Osteoblast (primary cell): Measurements from ENCODE around the gene REG1B. TPM values are rescaled to one million over a fixed set of nuclear protein-coding genes. Genes with fewer than 3 reads are reported as not detected.

Experiments used
- DNase-seq: peaks from one replicate; pipeline ENCODE4 v3.0.0; 2011; ENCODE audit warnings: low spot score, mixed read lengths; ENCODE audit not compliant: insufficient read length; ENCODE audit errors: missing footprints
- H2AFZ ChIP-seq: 2 replicates; pipeline ENCODE4 v1.6.0; 2011; ENCODE audit warnings: mild to moderate bottlenecking, low read length
- H3K27ac ChIP-seq: 2 replicates; pipeline ENCODE4 v1.5.1; 2011; ENCODE audit warnings: mild to moderate bottlenecking, low read depth, low read length, moderate library complexity
- H3K27me3 ChIP-seq: 2 replicates; pipeline ENCODE4 v1.6.0; 2012; ENCODE audit warnings: mild to moderate bottlenecking, control low read depth, inconsistent platforms, low read length, moderate library complexity; ENCODE audit not compliant: insufficient read depth
- H3K36me3 ChIP-seq: 2 replicates; pipeline ENCODE4 v1.5.1; 2011; ENCODE audit warnings: mild to moderate bottlenecking, low read length, control low read depth, moderate library complexity; ENCODE audit not compliant: insufficient read depth
- H3K4me1 ChIP-seq: 2 replicates; pipeline ENCODE4 v1.5.1; 2011; ENCODE audit warnings: mild to moderate bottlenecking, low read length, control low read depth, moderate library complexity; ENCODE audit not compliant: insufficient read depth
- H3K4me2 ChIP-seq: 2 replicates; pipeline ENCODE4 v1.6.0; 2011; ENCODE audit warnings: mild to moderate bottlenecking, low read length; ENCODE audit not compliant: insufficient read depth
- H3K4me3 ChIP-seq: fragments of 200-600 bp; sonication (generic); 3 replicates; pipeline ENCODE4 v1.5.1; 2012; ENCODE audit warnings: mild to moderate bottlenecking, low read length, inconsistent platforms; ENCODE audit not compliant: insufficient read depth
- H3K79me2 ChIP-seq: 2 replicates; pipeline ENCODE4 v1.6.0; 2012; ENCODE audit warnings: mild to moderate bottlenecking, low read length, control low read depth, inconsistent platforms; ENCODE audit not compliant: insufficient read depth
- H3K9me3 ChIP-seq: 2 replicates; pipeline ENCODE4 v1.5.1; 2011; ENCODE audit warnings: low read depth, low read length, control low read depth
- H4K20me1 ChIP-seq: 2 replicates; pipeline ENCODE4 v1.6.0; 2012; ENCODE audit warnings: mild to moderate bottlenecking, low read length, control low read depth; ENCODE audit not compliant: insufficient read depth
- total RNA-seq: library from RNA; depleted of rRNA; stranded (reverse); fragments of >200 nt; gene quantifications from 2 replicates; pipeline ENCODE4 v1.2.3, GENCODE V29; 2012
- TF ChIP-seq, protein P1 (sequence below): IDR thresholded peaks from 2 replicates; pipeline ENCODE4 v1.5.1; 2011; ENCODE audit warnings: mild to moderate bottlenecking, low read depth, low read length, moderate library complexity; ENCODE audit errors: extremely low read depth

Gene REG1B
- total RNA-seq, 1 donor = not detected

DNA sequence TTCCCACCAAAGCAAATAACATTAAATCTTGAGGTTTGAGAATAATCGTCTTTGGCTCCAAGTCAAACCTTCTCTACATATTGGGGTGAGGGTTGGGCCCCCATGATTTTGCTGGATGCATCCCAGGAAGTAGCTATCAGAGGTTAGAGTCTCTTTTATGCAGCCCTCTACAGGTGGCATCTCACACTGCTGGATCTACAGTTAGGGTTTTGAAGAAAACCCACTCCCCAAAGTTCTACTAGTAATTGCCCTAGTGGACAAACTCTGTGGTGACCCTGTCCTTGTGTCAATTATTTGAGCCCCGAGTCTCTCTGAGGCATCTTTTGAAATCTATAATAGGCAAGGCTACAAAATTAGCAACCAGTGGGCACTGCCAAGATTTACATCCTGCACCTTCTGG, 17.5 kb upstream of the REG1B start:
- Histone ChIP-seq H3K27me3 (no peaks in the 10 kb centered on the region), H3K36me3 (no peaks in the 10 kb centered on the region), H3K4me3 (no peak overlapping the region), H3K4me1 (no peaks in the 10 kb centered on the region), H4K20me1 (no peaks in the 10 kb centered on the region), H3K4me2 (no peak overlapping the region), H3K79me2 (no peaks in the 10 kb centered on the region), H2AFZ (no peak overlapping the region), H3K9me3 (peaks cover 3% of the 10 kb centered on the region), H3K27ac (no peak overlapping the region)
- DNase-seq = no peak
- TF ChIP-seq, protein P1, sequence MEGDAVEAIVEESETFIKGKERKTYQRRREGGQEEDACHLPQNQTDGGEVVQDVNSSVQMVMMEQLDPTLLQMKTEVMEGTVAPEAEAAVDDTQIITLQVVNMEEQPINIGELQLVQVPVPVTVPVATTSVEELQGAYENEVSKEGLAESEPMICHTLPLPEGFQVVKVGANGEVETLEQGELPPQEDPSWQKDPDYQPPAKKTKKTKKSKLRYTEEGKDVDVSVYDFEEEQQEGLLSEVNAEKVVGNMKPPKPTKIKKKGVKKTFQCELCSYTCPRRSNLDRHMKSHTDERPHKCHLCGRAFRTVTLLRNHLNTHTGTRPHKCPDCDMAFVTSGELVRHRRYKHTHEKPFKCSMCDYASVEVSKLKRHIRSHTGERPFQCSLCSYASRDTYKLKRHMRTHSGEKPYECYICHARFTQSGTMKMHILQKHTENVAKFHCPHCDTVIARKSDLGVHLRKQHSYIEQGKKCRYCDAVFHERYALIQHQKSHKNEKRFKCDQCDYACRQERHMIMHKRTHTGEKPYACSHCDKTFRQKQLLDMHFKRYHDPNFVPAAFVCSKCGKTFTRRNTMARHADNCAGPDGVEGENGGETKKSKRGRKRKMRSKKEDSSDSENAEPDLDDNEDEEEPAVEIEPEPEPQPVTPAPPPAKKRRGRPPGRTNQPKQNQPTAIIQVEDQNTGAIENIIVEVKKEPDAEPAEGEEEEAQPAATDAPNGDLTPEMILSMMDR = no peak

DNA sequence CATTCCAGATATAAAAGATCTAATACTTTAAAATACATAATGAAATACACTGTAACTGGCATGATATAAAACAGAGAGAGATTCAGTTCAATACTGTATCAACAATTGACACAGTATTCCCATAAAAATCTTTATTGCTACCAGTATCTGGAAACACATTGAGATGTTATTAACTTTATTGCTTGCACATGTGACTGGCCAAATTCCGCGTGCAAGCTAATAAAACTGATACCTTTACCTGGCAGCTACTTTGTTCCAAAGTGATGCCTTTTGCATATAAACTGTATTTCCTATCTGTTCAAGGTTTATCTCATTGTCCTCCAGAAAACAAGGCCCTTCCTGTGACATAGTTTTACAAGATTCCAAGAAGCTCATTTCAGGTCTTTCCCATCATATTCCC, 15.4 kb upstream of the REG1B start:
- H3K4me1 ChIP-seq = no peaks in the 10 kb centered on the region
- TF ChIP-seq, protein P1 = no peak

DNA sequence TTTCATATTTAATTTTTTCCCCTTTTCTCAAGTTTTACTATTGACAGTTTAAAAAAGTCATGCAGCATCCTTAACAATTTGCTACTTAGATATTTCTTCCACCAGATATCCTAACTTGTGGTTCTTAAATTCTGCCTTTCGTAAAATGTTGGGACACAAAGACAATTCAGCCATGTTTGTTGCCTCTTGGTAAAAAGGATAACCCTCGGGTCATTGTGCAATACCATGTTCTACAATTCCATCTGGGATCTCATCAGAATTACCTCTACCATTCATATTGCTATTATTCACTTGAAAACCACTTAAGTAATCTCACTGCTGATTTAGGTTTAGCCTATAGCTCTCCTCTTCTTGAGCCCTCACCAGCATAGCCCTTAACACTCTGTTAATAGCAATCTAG, 13.2 kb upstream of the REG1B start:
- TF ChIP-seq, protein P1 = no peak
- Histone ChIP-seq H3K27ac (no peak overlapping the region), H3K9me3 (peaks cover 3% of the 10 kb centered on the region), H3K27me3 (no peaks in the 10 kb centered on the region), H3K4me3 (no peak overlapping the region), H2AFZ (no peak overlapping the region), H3K4me1 (no peaks in the 10 kb centered on the region), H4K20me1 (no peaks in the 10 kb centered on the region), H3K36me3 (no peaks in the 10 kb centered on the region), H3K79me2 (no peaks in the 10 kb centered on the region), H3K4me2 (no peak overlapping the region)
- no peak for DNase-seq

More for the DNA sequence above, 15.4 kb upstream of the REG1B start:
- Histone ChIP-seq H4K20me1 (no peaks in the 10 kb centered on the region), H3K4me2 (no peak overlapping the region), H3K27ac (no peak overlapping the region), H3K36me3 (no peaks in the 10 kb centered on the region), H3K79me2 (no peaks in the 10 kb centered on the region), H3K27me3 (no peaks in the 10 kb centered on the region), H3K4me3 (no peak overlapping the region), H3K9me3 (peaks cover 3% of the 10 kb centered on the region), H2AFZ (no peak overlapping the region)
- DNase-seq = no peak

GRCh38 chr2:79100285-79100684, 12.5 kb upstream of the REG1B start:
- Histone ChIP-seq H3K79me2 (no peaks in the 10 kb centered on the region), H3K4me3 (no peak overlapping the region), H4K20me1 (no peaks in the 10 kb centered on the region), H3K4me2 (no peak overlapping the region), H3K36me3 (no peaks in the 10 kb centered on the region), H3K27me3 (no peaks in the 10 kb centered on the region), H3K4me1 (no peaks in the 10 kb centered on the region), H3K27ac (no peak overlapping the region), H3K9me3 (peaks cover 3% of the 10 kb centered on the region), H2AFZ (no peak overlapping the region)
- TF ChIP-seq, protein P1 = no peak
- no peak for DNase-seq
